Astrocyte of the cerebellum (primary cell): ENCODE measurements around the gene RPL22.
A peak's percentile ranks its signal among the peaks of the same experiment; 100 is the strongest.

ENCODE experiments used
- DNase-seq: peaks from one replicate; pipeline ENCODE4 v3.0.0-alpha.2; 2011; ENCODE audit warnings: low read depth
- H3K4me3 ChIP-seq: 2 replicates; pipeline ENCODE4 v1.5.1; 2011; ENCODE audit warnings: mild to moderate bottlenecking, low read depth, low read length, moderate library complexity
- in situ Hi-C: cut with HindIII; loops from 2 replicates; pipeline ENCODE4 v1.10.0; 2017; ENCODE audit warnings: low sequenced_read_pairs
- TF ChIP-seq, protein P1 (sequence below): IDR thresholded peaks from 2 replicates; pipeline ENCODE4 v1.5.1; 2012; ENCODE audit warnings: low read length, low read depth, moderate library complexity, mild to moderate bottlenecking; ENCODE audit errors: missing control alignments

Gene RPL22

DNA sequence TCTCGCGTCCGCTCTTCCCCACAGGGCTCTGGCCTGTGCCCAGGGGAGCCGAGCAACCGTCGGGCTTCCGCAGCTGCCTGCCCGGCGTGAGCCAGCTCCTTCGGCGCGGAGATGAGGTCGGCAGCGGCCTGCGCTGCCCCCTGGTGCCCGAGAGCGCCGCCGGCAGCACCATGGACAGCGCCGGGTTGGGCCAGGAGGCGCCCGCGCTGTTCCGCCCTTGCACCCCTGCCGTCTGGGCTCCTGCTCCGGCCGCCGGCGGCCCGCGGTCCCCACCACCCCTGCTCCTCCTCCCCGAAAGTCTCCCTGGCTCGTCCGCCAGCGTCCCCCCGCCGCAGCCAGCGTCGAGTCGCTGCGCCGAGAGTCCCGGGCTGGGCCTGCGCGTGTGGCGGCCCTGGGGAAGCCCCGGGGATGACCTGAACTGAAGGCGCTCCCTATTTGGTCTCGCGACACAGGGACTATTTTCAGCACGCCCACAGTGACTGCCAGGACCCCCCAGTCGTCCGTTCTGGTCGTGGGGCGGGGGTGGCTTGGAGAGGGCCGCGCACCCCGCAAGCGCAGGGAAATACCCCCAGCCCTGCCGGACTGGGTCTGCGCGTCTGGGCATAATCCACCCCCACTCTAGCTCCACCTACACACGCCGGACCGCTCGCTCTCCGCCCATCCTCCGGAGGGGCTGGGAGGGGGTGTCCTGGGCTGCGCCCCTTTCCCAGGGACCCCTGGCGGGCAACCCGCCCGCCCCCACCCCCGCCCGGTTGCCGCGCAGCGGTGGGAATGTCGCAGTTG, 45.9 kb upstream of the RPL22 start:
- DNase-seq: peak; percentile 43
- TF ChIP-seq, protein P1, sequence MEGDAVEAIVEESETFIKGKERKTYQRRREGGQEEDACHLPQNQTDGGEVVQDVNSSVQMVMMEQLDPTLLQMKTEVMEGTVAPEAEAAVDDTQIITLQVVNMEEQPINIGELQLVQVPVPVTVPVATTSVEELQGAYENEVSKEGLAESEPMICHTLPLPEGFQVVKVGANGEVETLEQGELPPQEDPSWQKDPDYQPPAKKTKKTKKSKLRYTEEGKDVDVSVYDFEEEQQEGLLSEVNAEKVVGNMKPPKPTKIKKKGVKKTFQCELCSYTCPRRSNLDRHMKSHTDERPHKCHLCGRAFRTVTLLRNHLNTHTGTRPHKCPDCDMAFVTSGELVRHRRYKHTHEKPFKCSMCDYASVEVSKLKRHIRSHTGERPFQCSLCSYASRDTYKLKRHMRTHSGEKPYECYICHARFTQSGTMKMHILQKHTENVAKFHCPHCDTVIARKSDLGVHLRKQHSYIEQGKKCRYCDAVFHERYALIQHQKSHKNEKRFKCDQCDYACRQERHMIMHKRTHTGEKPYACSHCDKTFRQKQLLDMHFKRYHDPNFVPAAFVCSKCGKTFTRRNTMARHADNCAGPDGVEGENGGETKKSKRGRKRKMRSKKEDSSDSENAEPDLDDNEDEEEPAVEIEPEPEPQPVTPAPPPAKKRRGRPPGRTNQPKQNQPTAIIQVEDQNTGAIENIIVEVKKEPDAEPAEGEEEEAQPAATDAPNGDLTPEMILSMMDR: peak; percentile 82
- H3K4me3 ChIP-seq: peak overlapping the region; percentile 18
- in situ Hi-C loops: no loop called here

DNA sequence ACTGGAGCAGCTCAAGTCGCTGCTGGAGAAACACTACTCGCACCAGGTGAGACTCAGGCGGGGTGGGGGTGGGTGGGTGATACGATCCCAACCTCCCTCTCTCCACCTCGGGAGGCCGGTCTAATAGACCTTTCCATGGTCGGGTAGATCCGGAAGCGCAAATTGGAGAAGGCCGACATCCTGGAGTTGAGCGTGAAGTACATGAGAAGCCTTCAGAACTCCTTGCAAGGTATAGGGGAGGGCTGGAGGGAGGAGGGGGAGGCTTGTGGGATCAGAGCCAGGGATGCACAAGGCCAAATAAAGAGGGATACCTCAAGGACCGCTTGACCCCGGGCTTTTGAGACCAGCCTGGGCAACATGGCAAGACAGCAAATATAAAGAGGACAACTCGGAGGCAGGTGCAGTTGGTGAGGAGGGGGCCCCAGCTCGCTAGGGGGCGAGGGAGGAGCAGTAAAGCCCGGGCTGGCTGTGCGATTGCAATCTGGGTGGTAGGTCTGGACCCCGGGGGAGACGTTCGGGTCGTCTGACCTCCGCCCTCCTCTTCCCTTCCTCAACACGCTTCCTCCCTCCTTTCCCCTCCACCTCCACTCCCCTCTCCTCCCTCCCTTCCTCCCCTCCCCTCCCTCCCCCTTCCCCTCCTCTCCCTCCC, 45.1 kb upstream of the RPL22 start:
- H3K4me3 ChIP-seq: no peak overlapping the region
- TF ChIP-seq, protein P1: no peak
- in situ Hi-C loops: no loop called here
- DNase-seq: no peak

DNA sequence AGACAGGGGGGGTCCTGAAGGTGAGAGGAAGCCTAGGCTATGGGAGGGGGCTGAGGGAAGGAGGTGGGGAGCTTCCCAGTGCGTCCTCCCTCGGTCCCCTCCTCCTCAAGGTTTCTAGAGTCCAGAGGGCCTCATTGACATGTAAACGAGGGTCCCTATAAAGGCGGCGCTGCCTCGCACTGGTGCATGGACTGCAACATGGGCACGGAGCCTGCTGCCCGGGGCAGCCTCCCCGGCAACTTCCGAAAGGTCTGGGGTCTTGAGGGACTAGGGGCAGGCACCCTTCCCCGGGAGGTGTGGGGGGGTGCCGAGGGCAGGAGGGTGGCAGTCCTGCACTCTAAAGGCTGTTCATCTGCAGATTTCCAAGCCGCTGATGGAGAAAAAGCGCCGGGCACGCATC, 44.6 kb upstream of the RPL22 start, which contains the start of gene HES3:
TSS of gene HES3 (plus strand) at position 187 of the 400 bp plus-strand sequence. CDS start at position 374, 187 bp downstream.
- no peak within 1 kb of the TSS for H3K4me3 ChIP-seq
- in situ Hi-C loops: no loop called here
- TF ChIP-seq, protein P1: no peak
- no peak for DNase-seq

GRCh38 chr1:6243053-6243834, 43.8 kb upstream of the RPL22 start:
- in situ Hi-C loops: no loop called here
- H3K4me3 ChIP-seq: no peak overlapping the region

DNA sequence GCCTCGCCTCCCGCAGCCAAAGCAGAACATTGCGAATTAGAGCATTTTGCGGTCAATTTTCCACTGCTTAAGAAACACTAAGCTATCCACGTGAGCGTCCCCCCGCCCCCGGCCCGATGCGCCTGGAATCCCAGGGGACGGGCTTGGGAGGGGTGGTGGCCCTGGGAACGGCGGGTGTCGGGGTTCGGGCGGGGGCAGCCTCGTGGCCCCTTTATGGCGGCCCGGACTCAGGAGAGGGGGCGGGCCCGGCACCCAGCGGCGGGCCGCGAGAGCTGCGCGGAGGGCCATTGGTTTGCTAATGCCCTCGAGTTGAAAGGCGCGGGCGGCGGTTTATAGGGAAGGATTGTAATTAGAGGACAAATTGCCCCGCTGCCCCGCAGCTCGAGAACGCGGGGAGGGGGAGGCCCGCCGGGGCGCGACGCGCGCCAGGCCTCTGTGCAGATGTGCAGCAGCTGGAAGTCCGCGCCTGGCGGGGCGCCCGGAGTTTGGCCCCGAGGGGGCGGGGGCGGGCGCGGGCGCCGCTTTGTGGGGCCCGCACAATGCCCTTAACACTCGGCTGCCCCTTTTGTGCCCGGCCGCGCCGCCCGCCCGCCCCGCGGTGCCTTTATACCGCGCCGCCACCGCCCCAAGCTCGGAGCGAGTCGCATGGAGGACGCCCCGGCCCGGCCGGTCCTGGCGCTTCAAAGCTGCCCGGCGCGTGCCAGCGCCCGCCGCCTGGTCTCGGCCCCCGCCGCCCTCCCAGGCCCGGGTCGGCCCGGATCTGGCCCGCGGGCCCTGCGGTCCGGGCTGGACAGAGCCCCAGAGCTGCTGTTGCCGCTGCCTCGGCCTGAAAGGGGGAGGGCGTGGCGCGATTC, 42.7 kb upstream of the RPL22 start:
- peak overlapping the region; percentile 15 for H3K4me3 ChIP-seq
- DNase-seq: no peak

More at GRCh38 chr1:6243053-6243834, 43.8 kb upstream of the RPL22 start:
- DNase-seq: no peak
- TF ChIP-seq, protein P1: no peak

More for the DNA sequence above, 42.7 kb upstream of the RPL22 start:
- in situ Hi-C loops: no loop called here
- TF ChIP-seq, protein P1: no peak
